SK-N-SH treated with all-trans-retinoic acid at 6 μM for 48 hours (cell line): ENCODE data around the gene CNIH1.
"Not testable (repeated sequence)": the region's sequence is repeated elsewhere in the genome, so short reads cannot be mapped to it uniquely, and the experiment has no call there.

Source experiments
- ATAC-seq: fragments of 200-7000 bp; cut with Tn5 transposase; 3 replicates; pipeline ENCODE4 v1.9.1; 2020; ENCODE audit warnings: mild to moderate bottlenecking, moderate library complexity
- ARNTL ChIP-seq: fragments of 450-650 bp; formaldehyde crosslinking; IDR thresholded peaks from 2 replicates; pipeline ENCODE4 v1.5.0; 2020; ENCODE audit warnings: low read depth, mild to moderate bottlenecking, moderate library complexity, borderline replicate concordance
- CREB5 ChIP-seq: fragments of 250-450 bp; sonication (Bioruptor Pico); IDR thresholded peaks from 2 replicates; pipeline ENCODE4 v1.5.1; 2020; ENCODE audit warnings: low read depth, mild to moderate bottlenecking, moderate library complexity
- CSDC2 ChIP-seq: fragments of 250-450 bp; sonication (Bioruptor Pico); IDR thresholded peaks from 2 replicates; pipeline ENCODE4 v1.5.0; 2020; ENCODE audit warnings: mild to moderate bottlenecking, moderate library complexity
- ESRRG ChIP-seq: fragments of 250-450 bp; sonication (Bioruptor Pico); IDR thresholded peaks from 2 replicates; pipeline ENCODE4 v1.6.1; 2021; ENCODE audit warnings: mild to moderate bottlenecking
- GLIS3 ChIP-seq: fragments of 250-450 bp; sonication (Bioruptor Pico); IDR thresholded peaks from 2 replicates; pipeline ENCODE4 v1.5.0; 2020; ENCODE audit warnings: mild to moderate bottlenecking, moderate library complexity
- ISL1 ChIP-seq: fragments of 250-450 bp; sonication (Bioruptor Pico); IDR thresholded peaks from 2 replicates; pipeline ENCODE4 v2.1.2; 2022; ENCODE audit warnings: mild to moderate bottlenecking, moderate library complexity
- OSR1 ChIP-seq: fragments of 250-450 bp; sonication (Bioruptor Pico); IDR thresholded peaks from 2 replicates; pipeline ENCODE4 v1.8.0; 2022; ENCODE audit warnings: moderate library complexity, mild to moderate bottlenecking, inconsistent platforms
- PATZ1 ChIP-seq: fragments of 250-450 bp; sonication (Bioruptor Pico); IDR thresholded peaks from 2 replicates; pipeline ENCODE4 v1.8.0; 2020; ENCODE audit warnings: mild to moderate bottlenecking, moderate library complexity, borderline replicate concordance
- POU6F1 ChIP-seq: fragments of 250-450 bp; sonication (Bioruptor Pico); IDR thresholded peaks from 2 replicates; pipeline ENCODE4 v1.8.0; 2021; ENCODE audit warnings: low read depth, mild to moderate bottlenecking, moderate library complexity, borderline replicate concordance
- PPARA ChIP-seq: fragments of 250-450 bp; sonication (Bioruptor Pico); IDR thresholded peaks from 2 replicates; pipeline ENCODE4 v1.5.0; 2020; ENCODE audit warnings: mild to moderate bottlenecking, borderline replicate concordance
- RARB ChIP-seq: fragments of 250-450 bp; sonication (Bioruptor Pico); IDR thresholded peaks from 2 replicates; pipeline ENCODE4 v1.8.0; 2021; ENCODE audit warnings: mild to moderate bottlenecking, moderate library complexity
- SNAI2 ChIP-seq: fragments of 250-450 bp; sonication (Bioruptor Pico); IDR thresholded peaks from 2 replicates; pipeline ENCODE4 v1.5.0; 2020; ENCODE audit warnings: mild to moderate bottlenecking, moderate library complexity
- TCF4 ChIP-seq: fragments of 250-450 bp; sonication (Bioruptor Pico); IDR thresholded peaks from 2 replicates; pipeline ENCODE4 v1.8.0; 2021; ENCODE audit warnings: mild to moderate bottlenecking, moderate library complexity, borderline replicate concordance
- TOX ChIP-seq: fragments of 250-450 bp; sonication (Bioruptor Pico); IDR thresholded peaks from 2 replicates; pipeline ENCODE4 v1.8.0; 2021; ENCODE audit warnings: mild to moderate bottlenecking, moderate library complexity, borderline replicate concordance
- TSHZ2 ChIP-seq: fragments of 250-450 bp; sonication (Bioruptor Pico); IDR thresholded peaks from 2 replicates; pipeline ENCODE4 v1.5.0; 2020; ENCODE audit warnings: mild to moderate bottlenecking, moderate library complexity
- ZC3H10 ChIP-seq: fragments of 250-450 bp; sonication (Bioruptor Pico); IDR thresholded peaks from 2 replicates; pipeline ENCODE4 v1.5.1; 2021; ENCODE audit warnings: mild to moderate bottlenecking, moderate library complexity
- ZFP3 ChIP-seq: fragments of 250-450 bp; sonication (Bioruptor Pico); IDR thresholded peaks from 2 replicates; pipeline ENCODE4 v1.5.0; 2020; ENCODE audit warnings: mild to moderate bottlenecking, moderate library complexity
- ZFP30 ChIP-seq: fragments of 450-650 bp; formaldehyde crosslinking; IDR thresholded peaks from 2 replicates; pipeline ENCODE4 v1.5.0; 2022; ENCODE audit warnings: mild to moderate bottlenecking, moderate library complexity
- ZNF565 ChIP-seq: fragments of 450-650 bp; formaldehyde crosslinking; conservative IDR thresholded peaks from 2 replicates; pipeline ENCODE4 v1.5.0; 2020; ENCODE audit warnings: low read depth, mild to moderate bottlenecking, moderate library complexity
- ZNF70 ChIP-seq: fragments of 450-650 bp; formaldehyde crosslinking; IDR thresholded peaks from 2 replicates; pipeline ENCODE4 v1.5.0; 2020; ENCODE audit warnings: mild to moderate bottlenecking, moderate library complexity
- ZNF8 ChIP-seq: fragments of 450-650 bp; formaldehyde crosslinking; IDR thresholded peaks from 2 replicates; pipeline ENCODE4 v1.5.0; 2020; ENCODE audit warnings: mild to moderate bottlenecking, moderate library complexity

The CNIH1 gene

GRCh38 chr14:54462048-54462447 is 20.9 kb upstream of the CNIH1 start:
- ATAC-seq: no peak
- TF ChIP-seq TCF4 (CRISPR knock-in tag): no peak
- no peak for TF ChIP-seq ZNF8 (CRISPR knock-in tag)
- no peak for TF ChIP-seq ZFP30 (CRISPR knock-in tag)
- TF ChIP-seq ZFP3 (CRISPR knock-in tag): no peak
- no peak for TF ChIP-seq ARNTL (CRISPR knock-in tag)
- TF ChIP-seq ZNF565 (CRISPR knock-in tag): no peak
- TF ChIP-seq ISL1 (CRISPR knock-in tag): no peak
- no peak for TF ChIP-seq OSR1
- TF ChIP-seq, all 23 proteins: peak for 0

GRCh38 chr14:54459106-54459505 is 17.9 kb upstream of the CNIH1 start:
- no peak for TF ChIP-seq POU6F1
- no peak for TF ChIP-seq TOX (CRISPR knock-in tag)
- no peak for TF ChIP-seq CSDC2
- TF ChIP-seq PPARA (CRISPR knock-in tag): no peak
- no peak for TF ChIP-seq ZNF70 (CRISPR knock-in tag)
- TF ChIP-seq PATZ1: no peak
- TF ChIP-seq ZFP30 (CRISPR knock-in tag): no peak
- TF ChIP-seq ZFP3 (CRISPR knock-in tag): no peak
- no peak for TF ChIP-seq ZC3H10 (CRISPR knock-in tag)
- no peak for TF ChIP-seq ESRRG (CRISPR knock-in tag)
- no peak for TF ChIP-seq OSR1
- no peak for TF ChIP-seq TCF4 (CRISPR knock-in tag)
- no peak for TF ChIP-seq CREB5 (CRISPR knock-in tag)
- ATAC-seq: no peak

- not testable (repeated sequence) for ATAC-seq
Measured at GRCh38 chr14:54458536-54458935, 17.4 kb upstream of the CNIH1 start.

GRCh38 chr14:54457609-54457996 is 16.4 kb upstream of the CNIH1 start:
- no peak for ATAC-seq
- TF ChIP-seq ZC3H10 (CRISPR knock-in tag) (no peak), TOX (CRISPR knock-in tag) (no peak), ZNF565 (CRISPR knock-in tag) (no peak), CSDC2 (no peak), GLIS3 (no peak), PATZ1 (no peak), RARB (CRISPR knock-in tag) (no peak), OSR1 (no peak), ESRRG (CRISPR knock-in tag) (no peak), ISL1 (CRISPR knock-in tag) (no peak), POU6F1 (no peak), SNAI2 (no peak), CREB5 (CRISPR knock-in tag) (no peak), TSHZ2 (CRISPR knock-in tag) (no peak), TCF4 (CRISPR knock-in tag) (no peak), ARNTL (CRISPR knock-in tag) (no peak), ZFP30 (CRISPR knock-in tag) (no peak)
- TF ChIP-seq, all 23 proteins: peak for 0

GRCh38 chr14:54456820-54457608 is 15.8 kb upstream of the CNIH1 start:
- ATAC-seq: not testable (repeated sequence)
